ENCODE measurements around the gene SFT2D1. TPM values are rescaled to one million over a fixed set of nuclear protein-coding genes. Genes with fewer than 3 reads are reported as not detected.

Gene SFT2D1
- total RNA-seq, 4 donors from 2014 or later = 26.4 to 31.9 (median 28.2) TPM

GRCh38 chr6:166318227-166318626 is 24.1 kb downstream of the SFT2D1 start:
- peak in 1 of 3 donors; percentile 15 for DNase-seq
- Histone ChIP-seq H3K4me3 (no peak overlapping the region), H3K27me3 (no peaks in the 10 kb centered on the region), H3K27ac (no peak overlapping the region), H3K9me3 (no peaks in the 10 kb centered on the region), H3K4me1 (no peaks in the 10 kb centered on the region), H3K36me3 (peaks cover 0 to 36% (median 0%) of the 10 kb centered on the region in 3 donors)
- no peak for TF ChIP-seq POLR2A (IDR thresholded peaks at IDR 0.05)
- TF ChIP-seq, protein P1, sequence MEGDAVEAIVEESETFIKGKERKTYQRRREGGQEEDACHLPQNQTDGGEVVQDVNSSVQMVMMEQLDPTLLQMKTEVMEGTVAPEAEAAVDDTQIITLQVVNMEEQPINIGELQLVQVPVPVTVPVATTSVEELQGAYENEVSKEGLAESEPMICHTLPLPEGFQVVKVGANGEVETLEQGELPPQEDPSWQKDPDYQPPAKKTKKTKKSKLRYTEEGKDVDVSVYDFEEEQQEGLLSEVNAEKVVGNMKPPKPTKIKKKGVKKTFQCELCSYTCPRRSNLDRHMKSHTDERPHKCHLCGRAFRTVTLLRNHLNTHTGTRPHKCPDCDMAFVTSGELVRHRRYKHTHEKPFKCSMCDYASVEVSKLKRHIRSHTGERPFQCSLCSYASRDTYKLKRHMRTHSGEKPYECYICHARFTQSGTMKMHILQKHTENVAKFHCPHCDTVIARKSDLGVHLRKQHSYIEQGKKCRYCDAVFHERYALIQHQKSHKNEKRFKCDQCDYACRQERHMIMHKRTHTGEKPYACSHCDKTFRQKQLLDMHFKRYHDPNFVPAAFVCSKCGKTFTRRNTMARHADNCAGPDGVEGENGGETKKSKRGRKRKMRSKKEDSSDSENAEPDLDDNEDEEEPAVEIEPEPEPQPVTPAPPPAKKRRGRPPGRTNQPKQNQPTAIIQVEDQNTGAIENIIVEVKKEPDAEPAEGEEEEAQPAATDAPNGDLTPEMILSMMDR (IDR thresholded peaks at IDR 0.05) = no peak

- Histone ChIP-seq H3K27me3 (no peaks in the 10 kb centered on the region), H3K36me3 (peaks cover 0 to 30% (median 0%) of the 10 kb centered on the region in 3 donors), H3K27ac (no peak overlapping the region), H3K4me1 (no peaks in the 10 kb centered on the region), H3K4me3 (no peak overlapping the region), H3K9me3 (no peaks in the 10 kb centered on the region)
- peak in 1 of 3 donors; percentile 8 for DNase-seq
- no peak for TF ChIP-seq POLR2A (IDR thresholded peaks at IDR 0.05)
- TF ChIP-seq, protein P1 (IDR thresholded peaks at IDR 0.05) = no peak
These were observed 24.8 kb downstream of the SFT2D1 start for GRCh38 chr6:166317261-166318212.

DNA sequence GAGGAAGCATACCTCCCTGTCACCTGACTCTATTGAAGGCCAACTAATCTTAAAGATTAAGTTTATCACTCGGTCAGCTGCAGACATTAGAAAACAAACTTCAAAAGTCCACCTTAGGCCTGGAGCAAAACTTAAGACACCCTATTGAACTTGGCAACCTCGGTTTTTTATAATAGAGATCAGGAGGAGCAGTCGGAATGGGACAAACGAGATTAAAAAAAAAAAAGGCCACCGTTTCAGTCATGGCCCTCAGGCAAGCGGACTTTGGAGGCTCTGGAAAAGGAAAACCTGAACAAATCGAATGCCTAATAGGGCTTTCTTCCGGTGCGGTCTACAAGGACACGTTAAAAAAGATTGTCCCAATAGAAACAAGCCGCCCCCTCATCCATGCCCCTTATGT is 26.9 kb downstream of the SFT2D1 start:
- Histone ChIP-seq H3K9me3 (no peaks in the 10 kb centered on the region), H3K27ac (no peak overlapping the region), H3K4me3 (no peak overlapping the region), H3K27me3 (no peaks in the 10 kb centered on the region), H3K4me1 (no peaks in the 10 kb centered on the region), H3K36me3 (peaks cover 0 to 12% (median 0%) of the 10 kb centered on the region in 3 donors)
- no peak for DNase-seq
- TF ChIP-seq POLR2A (IDR thresholded peaks at IDR 0.05) = no peak

GRCh38 chr6:166314454-166314853 is 27.9 kb downstream of the SFT2D1 start:
- Histone ChIP-seq H3K4me3 (no peak overlapping the region), H3K27ac (no peak overlapping the region)
- DNase-seq = peak in 1 of 3 donors; percentile 12

GRCh38 chr6:166313255-166314070 is 28.9 kb downstream of the SFT2D1 start:
- Histone ChIP-seq H3K4me1 (peaks cover 0 to 4% (median 1%) of the 10 kb centered on the region in 4 donors), H3K9me3 (no peaks in the 10 kb centered on the region), H3K36me3 (no peaks in the 10 kb centered on the region), H3K4me3 (no peak overlapping the region), H3K27me3 (peaks cover 0 to 3% of the 10 kb centered on the region in 2 donors), H3K27ac (no peak overlapping the region)
- TF ChIP-seq, protein P1 (IDR thresholded peaks at IDR 0.05) = peak; percentile 15 to 60 (median 51)
- TF ChIP-seq POLR2A (IDR thresholded peaks at IDR 0.05) = no peak
- peak in 2 of 3 donors; percentile 57 to 61 for DNase-seq

More at GRCh38 chr6:166314454-166314853, 27.9 kb downstream of the SFT2D1 start:
- Histone ChIP-seq H3K27me3 (no peaks in the 10 kb centered on the region), H3K9me3 (no peaks in the 10 kb centered on the region), H3K4me1 (no peaks in the 10 kb centered on the region), H3K36me3 (peaks cover 0 to 6% (median 0%) of the 10 kb centered on the region in 3 donors)
- no peak for TF ChIP-seq POLR2A (IDR thresholded peaks at IDR 0.05)
- TF ChIP-seq, protein P1 (IDR thresholded peaks at IDR 0.05) = no peak

Measured in Peyer's patch (tissue), 4 donors.